ENCODE measurements around the gene PLEKHA8.

The PLEKHA8 gene

DNA sequence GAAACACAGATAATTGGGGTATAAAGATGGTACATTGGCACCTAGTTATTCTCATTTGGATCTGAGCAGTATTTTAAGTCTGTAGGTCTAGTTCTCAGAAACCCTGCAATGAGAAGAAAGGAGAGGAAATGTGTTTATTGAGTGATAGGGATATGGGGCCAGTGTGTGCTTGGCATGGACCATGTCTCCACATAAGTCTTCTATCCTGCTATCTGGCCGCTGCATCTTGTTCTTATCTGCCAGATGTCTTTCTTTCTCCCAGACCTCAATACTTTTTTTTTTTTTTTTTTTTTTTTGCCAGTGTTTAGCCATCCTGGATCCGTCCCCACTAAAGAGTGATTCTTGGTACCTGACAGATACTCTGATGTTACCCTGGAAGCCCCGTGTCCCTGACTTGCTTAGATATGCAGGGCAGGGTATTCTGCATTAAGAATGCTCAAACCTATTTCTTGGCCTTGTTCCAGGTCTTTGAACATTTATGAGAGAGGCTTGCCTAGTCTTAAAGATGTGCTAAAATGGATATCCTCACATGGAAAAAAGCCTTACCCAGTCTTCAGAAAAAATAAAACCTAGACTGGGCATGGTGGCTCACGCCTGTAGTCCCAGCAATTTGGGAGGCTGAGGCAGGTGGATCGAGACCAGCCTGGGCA lies 116.6 kb downstream of the PLEKHA8 start:
- DNase-seq (ENCODE audit: low read depth in 1 of 2, low spot score in 1 of 2): no peak

DNA sequence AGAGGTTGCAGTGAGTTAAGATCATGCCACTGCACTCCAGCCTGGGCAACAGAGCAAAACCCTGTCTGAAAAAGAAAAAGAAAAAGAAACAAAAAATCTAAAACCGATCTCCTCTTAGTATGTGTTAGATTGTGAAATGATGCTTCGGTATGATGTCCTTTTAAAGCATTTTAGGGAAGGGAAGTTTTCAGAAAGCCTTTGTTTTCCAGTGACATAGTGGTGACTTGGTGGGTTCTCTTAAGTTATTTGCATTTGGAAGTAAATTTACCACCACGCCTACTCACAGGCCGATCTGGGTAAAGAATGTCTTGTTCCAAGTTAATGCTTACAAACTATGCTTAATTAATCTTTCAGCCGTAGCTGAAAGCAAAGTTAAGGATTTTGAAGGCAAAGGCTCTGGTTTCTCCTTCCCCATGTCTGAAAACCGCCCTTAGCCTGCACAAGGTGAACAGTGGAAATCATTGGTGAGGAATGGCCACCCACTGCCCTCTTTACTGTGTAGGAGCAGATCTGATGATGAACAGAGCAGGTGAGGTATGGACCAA lies 117.3 kb downstream of the PLEKHA8 start:
- no peak for DNase-seq (ENCODE audit: low read depth in 1 of 2, low spot score in 1 of 2)

DNA sequence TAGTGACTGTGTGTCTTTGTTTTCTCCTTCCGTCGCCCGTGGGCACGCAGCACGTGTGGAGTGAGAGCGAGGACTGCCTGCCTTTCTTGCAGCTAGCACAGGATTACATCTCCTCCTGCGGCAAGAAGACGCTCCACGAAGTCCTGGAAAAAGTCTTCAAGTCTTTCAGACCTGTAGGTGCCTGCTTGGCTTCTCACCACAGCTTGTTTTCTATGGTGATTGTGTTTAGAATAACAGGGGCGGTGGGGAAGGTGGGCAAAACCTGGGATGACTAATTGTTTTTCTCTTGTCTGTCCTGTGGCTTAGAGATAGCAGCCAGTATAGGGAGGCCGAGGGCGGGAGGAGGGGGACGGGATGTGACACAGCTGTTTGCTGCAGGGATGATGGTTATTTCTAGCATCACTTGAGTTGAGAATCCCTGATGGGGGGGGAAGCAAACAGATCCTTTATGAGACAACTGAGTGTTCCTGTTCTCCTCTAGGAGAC lies 118.0 kb downstream of the PLEKHA8 start:
- no peak for DNase-seq (ENCODE audit: low read depth in 1 of 2, low spot score in 1 of 2)

DNA sequence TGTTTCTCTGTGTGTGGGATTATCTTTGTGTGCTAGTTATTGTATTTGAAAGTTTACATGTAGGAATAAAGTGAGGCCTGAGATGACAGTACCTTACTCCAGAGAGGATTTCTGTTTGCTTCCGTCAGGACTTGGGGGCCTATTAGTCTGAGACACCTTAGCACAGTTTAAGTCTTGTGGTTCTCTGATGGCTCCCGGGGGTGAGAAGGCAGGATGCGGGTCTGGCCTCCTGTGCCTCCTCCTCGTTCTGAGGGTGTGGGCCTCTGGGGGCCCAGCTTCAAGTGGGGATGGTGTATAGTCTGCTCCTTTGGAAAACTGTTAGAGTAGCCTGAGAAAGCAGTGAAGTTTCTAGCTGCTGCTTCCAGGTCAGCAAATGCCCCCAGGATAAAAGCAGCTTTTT lies 119.0 kb downstream of the PLEKHA8 start:
- DNase-seq (ENCODE audit: low read depth in 1 of 2, low spot score in 1 of 2): no peak

DNA sequence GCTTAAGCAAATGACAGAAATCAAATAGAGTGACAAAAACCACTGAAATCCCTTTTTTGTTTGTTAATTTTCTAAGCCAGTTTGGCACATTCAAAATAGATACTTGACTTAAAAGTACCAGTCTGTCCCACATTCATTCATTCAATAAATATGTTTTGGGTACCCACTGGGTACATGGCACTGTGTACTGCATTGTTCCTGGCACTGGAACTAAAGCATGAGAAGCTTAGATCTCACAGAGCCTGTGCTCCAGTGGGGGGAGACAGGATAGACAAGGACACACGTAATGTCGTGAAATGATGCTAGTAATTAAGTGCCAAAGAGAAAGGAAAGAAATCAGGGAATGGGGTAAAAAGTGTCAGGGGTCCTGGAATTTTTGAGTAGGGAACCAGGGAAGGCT lies 119.6 kb downstream of the PLEKHA8 start:
- no peak for DNase-seq (ENCODE audit: low read depth in 1 of 2, low spot score in 1 of 2)

DNA sequence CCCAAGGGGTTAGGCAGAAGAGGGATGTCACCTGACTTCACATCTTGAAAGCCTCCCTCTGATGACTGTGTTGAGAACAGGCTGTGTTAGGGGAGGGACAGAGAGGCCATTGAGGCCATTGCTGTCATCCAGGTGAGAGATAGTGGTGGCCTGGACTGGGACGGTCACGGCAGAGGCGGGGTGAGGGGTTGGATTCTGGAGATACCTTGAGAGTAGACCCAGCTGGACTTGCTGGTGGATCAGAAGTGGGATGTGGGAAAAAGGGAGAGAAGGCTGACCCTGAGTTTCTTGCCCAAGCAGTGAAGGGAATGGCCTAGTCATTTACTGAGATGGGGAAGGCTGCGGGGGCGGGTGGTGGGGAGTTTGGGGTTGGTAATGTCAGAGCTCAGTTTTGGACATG lies 120.2 kb downstream of the PLEKHA8 start:
- no peak for DNase-seq (ENCODE audit: low read depth in 1 of 2, low spot score in 1 of 2)

DNA sequence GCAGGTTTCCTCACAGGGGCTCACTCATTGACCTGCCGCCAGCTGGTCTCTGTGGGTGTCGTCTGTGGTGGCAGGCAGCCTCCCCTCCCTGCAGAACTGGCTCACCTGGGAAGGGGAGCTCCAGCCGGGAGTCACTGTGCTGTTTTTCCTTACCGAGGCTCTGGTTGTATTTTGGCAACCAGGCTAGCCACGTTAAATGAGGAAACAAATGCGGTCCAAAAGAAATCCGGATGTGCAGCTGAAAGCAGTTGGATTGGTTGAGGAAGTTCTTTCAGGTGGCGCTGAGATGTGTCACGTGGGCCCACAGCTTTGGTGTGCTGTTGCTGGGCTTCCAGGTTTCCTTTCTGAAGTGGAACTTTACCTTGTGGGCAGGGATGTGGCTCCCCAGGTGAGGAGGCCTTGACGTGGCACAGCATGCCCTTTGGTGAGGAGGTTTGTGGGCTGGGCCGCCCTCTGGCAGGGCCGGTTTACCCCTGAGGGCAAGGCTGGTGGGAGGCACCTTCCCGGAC lies 120.8 kb downstream of the PLEKHA8 start:
- DNase-seq (ENCODE audit: low read depth in 1 of 2, low spot score in 1 of 2): no peak

DNA sequence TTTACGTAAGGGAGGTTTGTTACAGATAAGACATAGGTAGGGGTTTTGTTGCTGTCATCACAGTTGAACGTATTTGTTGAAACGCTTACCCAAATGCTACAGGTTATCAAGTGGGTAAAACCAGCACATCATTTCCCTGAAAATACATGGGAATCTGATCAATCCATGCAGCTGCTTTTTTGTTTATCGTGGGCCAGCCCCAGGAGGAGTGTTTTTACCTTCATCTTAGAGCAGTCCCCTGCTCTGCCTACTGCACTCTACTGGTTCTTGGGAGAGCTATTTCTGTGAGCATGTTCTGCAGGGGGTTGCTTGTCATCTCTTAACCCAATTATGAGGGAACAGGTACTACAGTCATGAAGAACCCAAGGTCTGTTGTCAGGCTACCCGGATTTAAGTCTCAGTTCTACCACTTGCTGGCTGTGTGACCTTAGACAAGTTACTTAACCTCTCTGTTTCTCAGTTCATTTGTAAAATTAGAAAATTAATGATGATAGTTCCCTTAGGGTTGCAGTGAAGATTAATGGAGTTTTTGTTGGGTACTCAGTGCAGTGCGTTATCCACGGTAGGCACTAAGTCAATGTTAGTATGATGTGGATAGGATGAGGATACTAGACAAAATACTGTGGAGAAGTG lies 121.5 kb downstream of the PLEKHA8 start:
- no peak for DNase-seq (ENCODE audit: low read depth in 1 of 2, low spot score in 1 of 2)

DNA sequence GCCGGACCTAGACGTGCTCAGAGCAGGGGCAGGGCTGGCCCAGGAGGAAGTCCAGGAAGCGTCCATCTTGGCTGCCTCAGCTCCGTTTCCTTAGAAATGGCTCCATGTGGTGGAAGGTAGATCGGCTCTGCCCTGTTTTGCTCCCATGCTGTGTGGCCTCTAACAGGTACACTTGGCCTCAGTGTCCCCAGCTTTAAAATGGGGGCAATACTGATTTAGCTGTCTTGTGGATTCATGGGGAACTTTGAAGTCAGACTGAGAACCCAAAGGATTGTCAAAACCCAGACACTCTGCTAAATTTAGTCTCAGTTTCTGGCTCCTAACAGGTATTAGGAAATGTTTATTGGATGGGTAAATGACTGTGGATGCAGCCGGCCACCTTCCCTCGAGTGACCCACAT lies 122.5 kb downstream of the PLEKHA8 start:
- no peak for DNase-seq (ENCODE audit: low read depth in 1 of 2, low spot score in 1 of 2)

DNA sequence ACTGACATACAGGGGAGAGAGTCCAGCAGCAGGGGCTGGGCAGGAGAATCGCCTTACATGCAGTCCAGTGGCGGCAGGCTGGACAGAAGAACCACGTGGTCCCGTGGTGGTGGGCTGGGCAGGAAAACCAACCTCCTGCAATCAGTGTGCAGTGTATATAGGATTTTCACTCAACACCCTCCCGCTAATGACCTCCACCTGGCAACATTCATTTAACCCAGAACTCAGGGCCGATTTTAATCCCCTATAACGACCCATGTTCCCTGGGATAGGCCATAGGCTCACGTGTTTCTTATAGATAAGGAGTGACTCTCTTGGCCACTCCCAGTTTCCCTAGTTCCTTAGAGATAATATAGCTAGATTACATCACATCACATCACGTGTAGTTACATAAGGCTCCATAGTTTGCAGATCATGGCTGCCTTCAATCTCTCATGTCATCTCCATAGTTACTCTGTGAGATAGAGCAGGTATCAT lies 125.9 kb downstream of the PLEKHA8 start:
- DNase-seq (ENCODE audit: low read depth in 1 of 2, low spot score in 1 of 2): no peak

DNA sequence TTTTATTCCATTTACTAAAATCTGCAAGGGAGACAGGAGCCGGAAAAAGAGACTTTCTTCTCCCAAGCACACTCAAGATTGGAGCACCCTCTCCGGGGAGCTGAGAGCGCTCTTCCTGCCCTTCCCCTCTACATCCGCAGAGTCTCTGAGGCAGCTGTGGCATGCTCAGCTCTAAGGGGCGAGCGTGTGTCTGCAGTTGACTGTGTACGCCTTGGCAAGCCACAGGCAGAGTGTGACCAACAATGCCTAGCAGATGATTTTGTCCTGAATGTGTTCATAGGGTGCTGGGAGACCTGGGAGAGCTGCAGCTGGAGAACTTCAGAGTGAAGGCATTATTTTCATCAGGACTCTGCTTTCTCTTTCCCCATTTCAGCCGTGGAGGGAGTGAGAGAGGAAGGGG lies 127.3 kb downstream of the PLEKHA8 start:
- DNase-seq (ENCODE audit: low read depth in 1 of 2, low spot score in 1 of 2): no peak

DNA sequence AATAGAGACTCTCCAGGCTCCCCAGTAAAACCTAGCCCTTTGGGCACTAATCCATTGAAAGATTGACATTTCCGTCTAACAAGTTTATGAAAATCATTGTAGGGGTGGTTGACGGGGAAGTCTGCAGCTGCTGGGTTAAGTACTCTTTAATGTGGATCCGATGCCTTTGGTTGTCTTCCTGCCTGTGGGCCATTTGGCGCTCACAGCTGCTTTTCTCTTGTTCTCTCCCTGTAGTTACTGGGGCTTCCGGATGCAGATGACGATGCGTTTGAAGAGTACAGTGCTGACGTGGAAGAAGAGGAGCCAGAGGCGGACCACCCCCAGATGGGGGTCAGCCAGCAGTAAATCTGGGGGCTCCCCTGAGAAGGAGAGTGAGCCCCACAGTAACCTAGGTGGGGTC lies 129.0 kb downstream of the PLEKHA8 start:
- no peak for DNase-seq (ENCODE audit: low read depth in 1 of 2, low spot score in 1 of 2)

DNA sequence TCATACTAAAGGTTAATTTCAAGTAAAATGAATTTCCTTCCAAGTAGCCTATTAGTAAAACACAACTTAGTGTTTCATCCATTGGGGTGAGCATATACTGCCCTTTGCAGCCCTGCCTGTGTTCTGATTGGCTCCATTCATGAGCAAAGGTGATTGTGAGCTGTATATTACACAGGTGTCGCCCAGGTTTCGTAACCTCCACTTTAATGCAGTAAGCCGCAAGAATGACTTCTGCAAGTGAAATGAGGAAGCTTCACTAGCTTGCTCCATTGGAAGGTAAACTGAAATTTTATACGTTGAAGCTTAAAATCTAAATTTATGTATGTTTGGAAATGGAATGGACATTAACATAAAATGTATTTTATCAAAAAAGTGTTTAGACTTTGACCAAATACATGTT lies 131.0 kb downstream of the PLEKHA8 start:
- no peak for DNase-seq (ENCODE audit: low read depth in 1 of 2, low spot score in 1 of 2)

DNA sequence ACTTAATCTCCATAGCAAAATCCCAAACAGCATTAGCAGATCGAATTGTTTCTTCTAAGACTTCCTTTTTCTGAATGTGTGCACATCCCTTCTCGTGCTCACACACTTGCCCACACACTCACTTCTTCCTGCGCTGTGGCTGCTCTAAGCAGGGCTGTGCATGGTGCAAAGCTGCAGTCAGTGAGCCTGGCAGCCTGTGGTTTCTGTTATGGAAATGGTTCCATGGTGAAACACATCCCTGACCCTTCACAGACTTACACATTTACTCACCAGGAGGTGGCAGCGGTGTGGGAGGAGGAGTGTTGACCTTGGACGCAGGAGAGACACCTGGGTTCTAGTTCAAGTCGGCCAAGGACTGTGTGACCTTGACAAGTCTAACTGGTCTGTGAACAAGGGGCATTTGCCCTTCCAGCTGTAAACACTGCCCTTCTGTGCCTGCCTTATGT lies 131.5 kb downstream of the PLEKHA8 start:
- DNase-seq (ENCODE audit: low read depth in 1 of 2, low spot score in 1 of 2): no peak

DNA sequence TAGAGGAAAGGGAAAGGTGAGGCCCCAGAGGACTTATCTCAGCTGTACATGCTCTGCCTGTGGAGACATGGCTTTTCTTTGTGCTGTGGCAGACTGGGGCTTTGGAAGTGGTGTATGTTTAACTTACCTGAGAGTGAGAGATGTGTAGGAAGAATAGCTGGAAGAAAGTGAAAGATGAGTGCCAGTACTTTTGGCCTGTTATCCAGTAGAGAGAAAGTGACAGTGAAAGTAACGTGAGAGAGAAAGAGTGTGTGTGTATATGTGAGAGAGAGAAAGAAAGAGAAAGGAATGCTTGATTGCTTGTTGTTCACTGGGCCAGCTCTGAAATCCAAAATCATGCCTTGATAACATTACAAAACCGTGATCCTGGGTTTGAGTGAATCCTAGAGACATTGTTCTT lies 132.1 kb downstream of the PLEKHA8 start:
- no peak for DNase-seq (ENCODE audit: low read depth in 1 of 2, low spot score in 1 of 2)

DNA sequence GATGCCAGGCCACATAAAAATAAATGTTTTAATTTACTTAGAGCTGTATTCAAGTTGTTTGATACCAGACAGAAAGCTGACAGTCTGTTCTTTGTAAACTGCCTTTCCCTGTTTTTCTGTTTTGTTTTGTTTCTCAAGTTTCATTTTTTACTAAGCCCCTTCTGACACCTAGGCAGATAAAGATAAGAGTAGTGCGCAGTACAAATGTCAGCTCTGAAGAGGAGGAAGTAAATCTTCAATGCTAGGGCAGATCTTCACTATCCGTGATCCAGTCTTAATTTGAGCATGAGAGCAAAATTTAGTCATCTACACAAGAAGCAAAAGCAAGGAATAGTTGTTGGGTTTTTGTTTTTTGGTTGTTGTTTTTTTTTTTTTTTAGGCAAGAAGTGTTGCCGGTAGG lies 133.9 kb downstream of the PLEKHA8 start:
- no peak for DNase-seq (ENCODE audit: low read depth in 1 of 2, low spot score in 1 of 2)

DNA sequence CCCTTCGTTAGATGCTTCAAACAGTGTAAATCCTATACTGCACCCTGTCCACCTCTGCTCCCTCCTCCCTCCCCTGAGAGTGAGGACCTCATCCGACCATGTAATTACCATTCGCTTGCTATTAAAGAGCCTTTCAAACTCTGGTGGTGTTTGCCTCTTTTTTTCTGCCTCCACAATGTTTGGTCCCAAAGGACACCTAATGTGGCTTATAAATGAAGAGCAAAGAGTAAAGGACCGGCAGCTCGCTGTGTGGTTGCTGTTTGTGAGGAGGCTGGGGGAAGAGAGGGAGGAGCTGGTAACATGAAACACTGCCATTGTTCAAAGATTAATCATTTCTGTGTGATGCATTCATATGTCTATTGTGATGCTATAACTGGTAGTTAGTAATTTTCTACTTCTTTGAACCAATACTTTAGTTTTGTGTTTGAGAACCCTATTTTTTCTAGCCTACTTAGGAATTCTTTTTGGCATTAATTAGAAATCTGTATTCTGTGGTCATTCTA lies 134.5 kb downstream of the PLEKHA8 start:
- DNase-seq (ENCODE audit: low read depth in 1 of 2, low spot score in 1 of 2): no peak

DNA sequence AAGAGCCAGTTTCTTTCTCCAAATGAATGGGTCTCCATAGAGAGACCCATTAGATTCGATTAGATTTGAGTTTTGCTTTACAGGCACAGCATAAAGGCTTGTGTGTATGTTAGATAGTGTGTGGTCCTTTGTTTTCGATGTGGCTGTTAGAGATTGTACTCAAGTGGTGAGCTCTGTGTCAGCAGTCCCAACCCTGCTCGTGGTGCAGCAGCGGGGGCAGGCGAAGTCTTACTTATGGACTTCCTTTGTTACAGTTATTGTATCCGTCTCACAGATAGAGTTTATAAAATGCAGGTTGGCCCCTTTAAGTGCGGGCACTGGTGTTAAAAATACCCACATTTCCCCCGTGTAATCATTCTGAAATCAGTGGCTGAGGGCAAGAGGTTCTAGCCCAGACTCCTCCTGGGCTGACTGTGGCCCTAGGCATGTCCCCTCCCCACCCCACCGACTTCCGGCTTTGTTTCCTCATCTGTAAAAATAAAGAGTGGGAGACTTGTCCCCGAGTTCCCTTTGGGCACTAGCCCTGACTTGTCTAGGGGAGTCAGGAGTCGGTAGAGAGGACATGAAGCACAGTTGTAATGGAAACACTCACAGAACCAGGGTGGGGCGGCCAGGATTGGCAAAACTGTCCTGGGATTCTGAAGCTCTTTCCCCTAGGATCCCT lies 135.2 kb downstream of the PLEKHA8 start:
- no peak for DNase-seq (ENCODE audit: low read depth in 1 of 2, low spot score in 1 of 2)

DNA sequence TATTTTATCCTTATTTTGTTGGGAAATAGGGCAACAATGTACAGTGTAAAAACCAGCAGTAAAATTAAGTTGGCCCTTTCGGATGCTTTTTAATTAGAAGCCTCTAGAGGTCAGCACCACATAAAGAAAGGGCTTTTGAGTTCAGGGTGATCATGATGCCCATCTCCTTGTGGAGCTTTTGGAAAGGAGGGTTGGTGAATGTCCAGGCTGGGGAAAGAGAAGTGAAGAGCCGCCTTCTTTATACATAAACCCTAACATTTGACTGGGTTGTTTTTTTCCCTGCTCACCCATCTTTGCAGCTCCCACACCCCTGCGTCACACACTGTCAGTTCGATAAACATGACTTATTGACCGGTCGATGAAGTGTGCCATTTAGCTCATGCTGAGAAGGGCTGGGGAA lies 136.4 kb downstream of the PLEKHA8 start:
- no peak for DNase-seq (ENCODE audit: low read depth in 1 of 2, low spot score in 1 of 2)

DNA sequence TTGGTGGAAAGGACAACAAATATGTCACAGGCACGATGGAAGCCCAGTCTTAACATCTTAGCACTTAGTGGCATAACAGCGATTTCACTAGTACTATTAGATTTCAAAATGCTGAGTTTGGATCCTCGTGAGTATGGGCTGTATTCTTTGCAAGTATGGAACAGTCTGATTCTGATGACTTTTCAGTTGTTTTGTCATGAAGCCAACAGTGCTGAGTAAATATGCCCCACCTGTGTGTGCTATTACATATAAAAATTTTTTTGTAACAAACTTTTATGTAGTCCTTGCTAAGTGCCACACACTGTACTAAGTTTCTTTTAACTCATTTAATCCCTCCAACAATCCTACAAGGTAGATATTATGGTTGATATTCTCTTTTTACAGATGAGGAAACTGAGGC lies 137.4 kb downstream of the PLEKHA8 start:
- DNase-seq (ENCODE audit: low read depth in 1 of 2, low spot score in 1 of 2): no peak

DNA sequence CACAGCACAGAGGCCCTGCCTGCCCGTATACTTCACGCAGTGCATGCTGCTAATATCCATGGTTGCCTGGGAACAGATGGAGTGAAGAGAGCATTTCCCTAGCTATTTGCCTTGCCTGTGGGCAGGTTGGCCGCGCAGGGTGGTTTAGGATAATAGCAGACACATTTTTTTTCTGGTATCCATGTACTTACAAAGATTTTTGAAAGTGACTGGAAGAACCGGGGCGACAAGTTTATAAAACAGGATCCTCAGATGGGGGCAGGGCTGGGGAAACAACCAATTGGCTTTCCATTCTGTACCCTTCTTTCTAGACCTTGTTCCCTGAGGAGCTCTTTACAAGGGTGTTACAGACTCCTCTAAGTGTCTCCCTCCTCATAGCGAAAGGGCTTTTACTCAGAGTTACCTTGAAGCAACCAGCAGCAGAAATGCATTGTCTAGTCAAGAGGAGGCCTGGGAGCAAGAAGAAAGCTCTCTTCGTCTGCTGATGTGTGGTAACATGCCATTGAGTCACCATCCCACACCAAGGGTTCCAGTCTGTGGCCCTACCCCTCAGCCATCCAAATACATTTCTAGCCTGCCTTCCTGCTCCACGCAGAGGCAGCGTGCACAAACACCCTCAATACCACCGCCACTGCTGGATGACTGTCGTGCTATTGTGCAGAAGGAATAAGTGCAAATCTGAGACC lies 138.1 kb downstream of the PLEKHA8 start:
- DNase-seq (ENCODE audit: low read depth in 1 of 2, low spot score in 1 of 2): no peak

Data from activated T-helper 1 cell treated with anti-CD3 and anti-CD28 coated beads, Interleukin-2, amount 50 U/mL, for 16 hours (primary cell).